Upper lobe of left lung (tissue), 6 donors: ENCODE results near the gene PWP1. TPM values are rescaled to one million over a fixed set of nuclear protein-coding genes. Genes with fewer than 3 reads are reported as not detected.

Experiments
- ATAC-seq, 2 donors: fragments of 200-7000 bp; cut with Tn5 transposase; one replicate each; pipeline ENCODE4 v1.9.1; 2022; ENCODE audit warnings: mild to moderate bottlenecking in 2 of 2, moderate library complexity in 2 of 2; ENCODE audit not compliant: low FRiP score in 2 of 2
- DNase-seq, 2 donors: peaks; one replicate each; pipeline ENCODE4 v3.0.0-alpha.2; 2019 to 2020
- H3K27ac ChIP-seq, 4 donors: fragments of 200-600 bp; sonication (generic); one replicate each; pipeline ENCODE4 v1.5.1; 2016 to 2019
- H3K27me3 ChIP-seq, 4 donors: fragments of 200-600 bp; sonication (generic); one replicate each; pipeline ENCODE4 v1.5.1; 2017 to 2019
- H3K36me3 ChIP-seq, 4 donors: fragments of 200-600 bp; sonication (generic); one replicate each; pipeline ENCODE4 v1.5.1; 2016 to 2019
- H3K4me1 ChIP-seq, 4 donors: fragments of 200-600 bp; sonication (generic); one replicate each; pipeline ENCODE4 v1.5.1; 2018 to 2019
- H3K4me3 ChIP-seq, 4 donors: fragments of 200-600 bp; sonication (generic); one replicate each; pipeline ENCODE4 v1.5.1; 2017 to 2019; ENCODE audit warnings: mild to moderate bottlenecking in 2 of 4, moderate library complexity in 1 of 4
- H3K9me3 ChIP-seq, 4 donors: fragments of 200-600 bp; sonication (generic); one replicate each; pipeline ENCODE4 v1.5.1; 2018 to 2019
- EP300 ChIP-seq, 4 donors: sonication (generic); formaldehyde crosslinking; IDR thresholded peaks; one replicate each; pipeline ENCODE4 v1.5.1; 2017; ENCODE audit warnings: antibody characterized with exemption in 4 of 4, control low read depth in 2 of 4
- POLR2A ChIP-seq, 4 donors: fragments of 450-650 bp; IDR thresholded peaks; one replicate each; pipeline ENCODE4 v1.5.1; 2016 to 2017; ENCODE audit warnings: antibody characterized with exemption in 4 of 4, mild to moderate bottlenecking in 2 of 4
- POLR2AphosphoS5 ChIP-seq, 2 donors: sonication (generic); formaldehyde crosslinking; IDR thresholded peaks; one replicate each; pipeline ENCODE4 v1.5.1; 2017; ENCODE audit warnings: antibody characterized with exemption in 2 of 2
- WGBS, 2 donors: methylation state at CpG; one replicate each; pipeline ENCODE4 v1.1.5; 2017 to 2018; 5-methylcytosine and 5-hydroxymethylcytosine counted together
- total RNA-seq, 6 donors: library from RNA; depleted of rRNA in 4 of 6; stranded (reverse); fragments of >200 nt in 4 of 6; gene quantifications; one replicate each; pipeline versions ENCODE4 v1.1.0 to v1.2.1, GENCODE V29; 2016 to 2021
- TF ChIP-seq, protein P1 (sequence below), 6 experiments: fragments of 450-650 bp in 4 of 6; fragments of 200-600 bp in 2 of 6; sonication (generic) in 2 of 6; IDR thresholded peaks; one replicate each; pipeline ENCODE4 v1.5.1; 2016 to 2019; ENCODE audit warnings: antibody characterized with exemption in 6 of 6
- donor health status: DM: no; HTN: no; CAD: no; lungs with moderate emphysema.
- donor health status: DM: no; HTN: yes; CAD: no; lungs with severe emphysema.

Gene PWP1
- total RNA-seq, 6 donors from 2014 or later = 23.6 to 87.0 (median 39.3) TPM

- Histone ChIP-seq H3K9me3 (no peaks in the 10 kb centered on the region), H3K27me3 (no peaks in the 10 kb centered on the region), H3K36me3 (peaks cover 16 to 48% (median 33%) of the 10 kb centered on the region in 4 donors), H3K4me1 (no peaks in the 10 kb centered on the region), H3K4me3 (no peak overlapping the region), H3K27ac (no peak overlapping the region)
- DNase-seq = no peak
- no peak for ATAC-seq
- TF ChIP-seq POLR2A (IDR thresholded peaks at IDR 0.05) (no peak), POLR2AphosphoS5 (IDR thresholded peaks at IDR 0.05) (no peak)
- 70% methylated on average over 3 of the region's 3 CpGs; no CpG with 5 or more reads in 1 of the 2 donors for WGBS, 2 donors
Observed at GRCh38 chr12:107732365-107732764, 46.8 kb downstream of the PWP1 start.

DNA sequence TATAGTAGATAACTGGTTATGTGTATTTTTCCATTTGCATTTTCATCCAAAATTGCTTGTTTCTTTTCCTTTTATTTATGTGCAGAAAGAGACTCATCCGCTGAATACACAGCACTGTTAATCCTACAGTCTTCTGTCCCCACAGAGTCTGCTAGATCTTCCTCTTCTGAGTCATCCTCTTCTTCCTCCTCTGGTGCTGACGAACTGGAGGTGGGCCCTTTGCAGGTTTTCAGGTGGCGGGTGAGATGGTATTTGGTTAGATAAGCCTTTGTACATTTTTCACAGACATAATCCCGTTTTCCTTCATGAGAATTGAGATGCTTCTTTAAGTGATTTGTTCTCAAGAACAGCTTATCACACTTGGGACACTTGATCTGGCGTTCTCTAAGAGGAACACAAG, 48.5 kb downstream of the PWP1 start:
- ATAC-seq (no peak), DNase-seq (no peak)
- no peak overlapping the region for H3K27ac ChIP-seq
- peaks cover 16 to 66% (median 48%) of the 10 kb centered on the region in 4 donors for H3K36me3 ChIP-seq
- H3K27me3 ChIP-seq = no peaks in the 10 kb centered on the region
- WGBS, 2 donors = 85 to 90% methylated on average over 5 of the region's 5 CpGs
- no peaks in the 10 kb centered on the region for H3K4me1 ChIP-seq
- no peak for TF ChIP-seq POLR2AphosphoS5 (IDR thresholded peaks at IDR 0.05)
- no peak for TF ChIP-seq EP300 (IDR thresholded peaks at IDR 0.05)
- TF ChIP-seq, protein P1, sequence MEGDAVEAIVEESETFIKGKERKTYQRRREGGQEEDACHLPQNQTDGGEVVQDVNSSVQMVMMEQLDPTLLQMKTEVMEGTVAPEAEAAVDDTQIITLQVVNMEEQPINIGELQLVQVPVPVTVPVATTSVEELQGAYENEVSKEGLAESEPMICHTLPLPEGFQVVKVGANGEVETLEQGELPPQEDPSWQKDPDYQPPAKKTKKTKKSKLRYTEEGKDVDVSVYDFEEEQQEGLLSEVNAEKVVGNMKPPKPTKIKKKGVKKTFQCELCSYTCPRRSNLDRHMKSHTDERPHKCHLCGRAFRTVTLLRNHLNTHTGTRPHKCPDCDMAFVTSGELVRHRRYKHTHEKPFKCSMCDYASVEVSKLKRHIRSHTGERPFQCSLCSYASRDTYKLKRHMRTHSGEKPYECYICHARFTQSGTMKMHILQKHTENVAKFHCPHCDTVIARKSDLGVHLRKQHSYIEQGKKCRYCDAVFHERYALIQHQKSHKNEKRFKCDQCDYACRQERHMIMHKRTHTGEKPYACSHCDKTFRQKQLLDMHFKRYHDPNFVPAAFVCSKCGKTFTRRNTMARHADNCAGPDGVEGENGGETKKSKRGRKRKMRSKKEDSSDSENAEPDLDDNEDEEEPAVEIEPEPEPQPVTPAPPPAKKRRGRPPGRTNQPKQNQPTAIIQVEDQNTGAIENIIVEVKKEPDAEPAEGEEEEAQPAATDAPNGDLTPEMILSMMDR (IDR thresholded peaks at IDR 0.05) = no peak
- TF ChIP-seq POLR2A (IDR thresholded peaks at IDR 0.05) = no peak
- no peak overlapping the region for H3K4me3 ChIP-seq
- H3K9me3 ChIP-seq = no peaks in the 10 kb centered on the region

DNA sequence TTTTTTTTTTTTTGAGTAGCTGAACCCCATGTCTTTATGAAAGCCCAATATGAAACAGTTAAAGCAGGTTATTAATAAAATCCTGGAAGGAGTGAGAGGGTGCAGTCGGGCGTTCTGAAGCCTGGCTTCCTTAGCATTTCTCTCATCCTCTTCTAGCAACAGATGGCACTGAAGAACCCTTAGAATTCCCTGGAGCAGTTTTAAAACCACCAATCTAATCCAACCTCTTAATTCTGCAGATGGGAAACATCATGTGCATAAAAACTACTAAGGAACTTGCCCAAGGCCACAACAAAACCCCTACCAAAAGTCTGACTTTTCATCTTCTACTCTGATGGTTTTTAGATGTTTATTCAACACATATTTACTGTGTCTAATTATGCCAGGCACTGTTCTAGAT, 50.2 kb downstream of the PWP1 start:
- WGBS, 2 donors = 91 to 95% methylated on average over 2 of the region's 2 CpGs
- Histone ChIP-seq H3K36me3 (peaks cover 24 to 82% (median 63%) of the 10 kb centered on the region in 4 donors), H3K4me1 (no peaks in the 10 kb centered on the region), H3K27ac (no peak overlapping the region), H3K9me3 (no peaks in the 10 kb centered on the region), H3K27me3 (no peaks in the 10 kb centered on the region), H3K4me3 (no peak overlapping the region)
- DNase-seq (no peak), ATAC-seq (no peak)
- no peak for TF ChIP-seq POLR2AphosphoS5 (IDR thresholded peaks at IDR 0.05)
- TF ChIP-seq, protein P1 (IDR thresholded peaks at IDR 0.05) = no peak
- TF ChIP-seq EP300 (IDR thresholded peaks at IDR 0.05) = no peak

- no peaks in the 10 kb centered on the region for H3K9me3 ChIP-seq
- ATAC-seq = no peak
- no peaks in the 10 kb centered on the region for H3K4me1 ChIP-seq
- H3K4me3 ChIP-seq = no peak overlapping the region
- H3K27me3 ChIP-seq = no peaks in the 10 kb centered on the region
- WGBS, 2 donors = 81 to 82% methylated on average over 4 of the region's 4 CpGs
- no peak for DNase-seq
- H3K36me3 ChIP-seq = peaks cover 33 to 93% (median 74%) of the 10 kb centered on the region in 4 donors
- no peak for TF ChIP-seq EP300 (IDR thresholded peaks at IDR 0.05)
- TF ChIP-seq, protein P1 (IDR thresholded peaks at IDR 0.05) = no peak
- TF ChIP-seq POLR2A (IDR thresholded peaks at IDR 0.05) = no peak
- no peak for TF ChIP-seq POLR2AphosphoS5 (IDR thresholded peaks at IDR 0.05)
- no peak overlapping the region for H3K27ac ChIP-seq
Observed at GRCh38 chr12:107736914-107737313, 51.3 kb downstream of the PWP1 start.

GRCh38 chr12:107748472-107748871, 62.9 kb downstream of the PWP1 start:
- H3K36me3 ChIP-seq = peaks cover 33 to 97% (median 64%) of the 10 kb centered on the region in 4 donors
- TF ChIP-seq EP300 (IDR thresholded peaks at IDR 0.05) (no peak), POLR2AphosphoS5 (IDR thresholded peaks at IDR 0.05) (no peak), POLR2A (IDR thresholded peaks at IDR 0.05) (no peak)
- TF ChIP-seq, protein P1 (IDR thresholded peaks at IDR 0.05) = no peak
- no peak overlapping the region for H3K4me3 ChIP-seq
- no peaks in the 10 kb centered on the region for H3K9me3 ChIP-seq
- no peak overlapping the region for H3K27ac ChIP-seq
- 84 to 86% methylated on average over 6 of the region's 6 CpGs for WGBS, 2 donors
- H3K27me3 ChIP-seq = no peaks in the 10 kb centered on the region
- ATAC-seq = peak in 1 of 2 donors; percentile 87
- no peak for DNase-seq
- H3K4me1 ChIP-seq = peaks cover 0 to 16% (median 4%) of the 10 kb centered on the region in 4 donors
